Brain microvascular endothelial cell (primary cell): Measurements from ENCODE around the gene KRTAP10-10.

Source experiments
- DNase-seq: peaks from one replicate; pipeline ENCODE4 v3.0.0-alpha.2; 2020
- H3K27ac ChIP-seq: fragments of 250-450 bp; sonication (Bioruptor Pico); 2 replicates; pipeline ENCODE4 v1.5.1; 2020; ENCODE audit warnings: mild to moderate bottlenecking, moderate library complexity
- H3K27me3 ChIP-seq: fragments of 250-450 bp; sonication (Bioruptor Pico); replicated peaks from 2 replicates; pipeline ENCODE4 v1.5.1; 2020; ENCODE audit warnings: mild to moderate bottlenecking
- H3K36me3 ChIP-seq: fragments of 250-450 bp; sonication (Bioruptor Pico); replicated peaks from 2 replicates; pipeline ENCODE4 v1.5.1; 2020; ENCODE audit warnings: mild to moderate bottlenecking
- H3K4me3 ChIP-seq: 2 replicates; pipeline ENCODE4 v1.5.1; 2011; ENCODE audit warnings: low read depth, mild to moderate bottlenecking, control low read depth, low read length, moderate library complexity
- CTCF ChIP-seq: IDR thresholded peaks from 2 replicates; pipeline ENCODE4 v1.5.1; 2011; ENCODE audit warnings: low read depth, mild to moderate bottlenecking, moderate library complexity, low read length, control low read depth, inconsistent platforms; ENCODE audit errors: missing control alignments
- in situ Hi-C: cut with HindIII; loops from 2 replicates; pipeline ENCODE4 v1.10.0; 2017; ENCODE audit warnings: low sequenced_read_pairs, low pct_ligation_motif_present

The KRTAP10-10 gene

GRCh38 chr21:44653656-44654575, 16.8 kb downstream of the KRTAP10-10 start:
- no peak for DNase-seq
- TF ChIP-seq CTCF: no peak

GRCh38 chr21:44654576-44655175, 17.5 kb downstream of the KRTAP10-10 start, which contains the start of gene KRTAP12-4:
Gene KRTAP12-4 (minus strand): TSS chr21:44654659. CDS start chr21:44654614, 45 bp downstream.
- Histone ChIP-seq H3K36me3 (no peaks in the 10 kb centered on the region), H3K27ac (no peak within 1 kb of the TSS), H3K27me3 (no peaks in the 10 kb centered on the region), H3K4me3 (no peak within 1 kb of the TSS)
- no peak for TF ChIP-seq CTCF
- DNase-seq: no peak
- in situ Hi-C loops: no loop called here

More at GRCh38 chr21:44653656-44654575, 16.8 kb downstream of the KRTAP10-10 start:
- no peak overlapping the region for H3K27ac ChIP-seq
- in situ Hi-C loops: no loop called here
- no peaks in the 10 kb centered on the region for H3K36me3 ChIP-seq
- H3K27me3 ChIP-seq: no peaks in the 10 kb centered on the region
- no peak overlapping the region for H3K4me3 ChIP-seq

GRCh38 chr21:44656868-44657267, 19.7 kb downstream of the KRTAP10-10 start:
- DNase-seq: no peak
- no peaks in the 10 kb centered on the region for H3K27me3 ChIP-seq
- TF ChIP-seq CTCF: no peak
- in situ Hi-C loops: no loop called here
- no peaks in the 10 kb centered on the region for H3K36me3 ChIP-seq
- no peak overlapping the region for H3K27ac ChIP-seq
- H3K4me3 ChIP-seq: no peak overlapping the region

GRCh38 chr21:44657635-44658540, 20.7 kb downstream of the KRTAP10-10 start, which contains the start of gene KRTAP12-3:
Gene KRTAP12-3 (plus strand): TSS chr21:44657932. CDS start chr21:44657980, 48 bp downstream.
- in situ Hi-C loops: no loop called here
- no peaks in the 10 kb centered on the region for H3K27me3 ChIP-seq
- TF ChIP-seq CTCF: no peak
- H3K36me3 ChIP-seq: no peaks in the 10 kb centered on the region
- H3K27ac ChIP-seq: no peak within 1 kb of the TSS
- no peak within 1 kb of the TSS for H3K4me3 ChIP-seq
- DNase-seq: no peak

GRCh38 chr21:44658541-44658910, 21.4 kb downstream of the KRTAP10-10 start:
- in situ Hi-C loops: no loop called here
- H3K4me3 ChIP-seq: no peak overlapping the region
- no peak for DNase-seq
- H3K27ac ChIP-seq: no peak overlapping the region
- H3K27me3 ChIP-seq: no peaks in the 10 kb centered on the region
- H3K36me3 ChIP-seq: no peaks in the 10 kb centered on the region
- TF ChIP-seq CTCF: no peak
